C4-2B (cell line): ENCODE measurements around the gene AGBL1.

ENCODE experiments used
- ZFX ChIP-seq: fragments of 450-650 bp; IDR thresholded peaks from 2 replicates; pipeline ENCODE4 v1.6.1; 2017
- TF ChIP-seq, protein P1 (sequence below): fragments of 450-650 bp; conservative IDR thresholded peaks from 2 replicates; pipeline ENCODE4 v1.5.1; 2017; ENCODE audit warnings: mild to moderate bottlenecking

DNA sequence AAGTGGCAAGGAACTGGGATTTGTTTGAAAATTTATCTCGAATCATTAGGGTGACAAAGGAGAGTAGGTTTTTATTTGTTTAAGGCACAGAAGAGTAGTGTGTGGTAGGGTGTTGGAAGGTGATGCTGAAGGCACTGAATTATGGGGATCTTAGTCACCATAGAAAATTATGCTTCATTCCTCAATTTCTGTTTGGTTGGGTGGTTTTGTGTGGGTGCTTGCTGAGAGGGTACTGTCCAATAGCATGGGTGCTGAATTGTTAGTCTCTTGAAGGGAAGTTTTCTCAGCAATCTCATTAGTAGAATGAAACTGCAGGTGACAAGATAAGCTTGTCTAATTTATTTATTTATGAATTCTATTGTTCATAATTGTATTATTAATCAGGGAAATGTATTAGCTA is 610.9 kb downstream of the AGBL1 start:
- TF ChIP-seq, protein P1, sequence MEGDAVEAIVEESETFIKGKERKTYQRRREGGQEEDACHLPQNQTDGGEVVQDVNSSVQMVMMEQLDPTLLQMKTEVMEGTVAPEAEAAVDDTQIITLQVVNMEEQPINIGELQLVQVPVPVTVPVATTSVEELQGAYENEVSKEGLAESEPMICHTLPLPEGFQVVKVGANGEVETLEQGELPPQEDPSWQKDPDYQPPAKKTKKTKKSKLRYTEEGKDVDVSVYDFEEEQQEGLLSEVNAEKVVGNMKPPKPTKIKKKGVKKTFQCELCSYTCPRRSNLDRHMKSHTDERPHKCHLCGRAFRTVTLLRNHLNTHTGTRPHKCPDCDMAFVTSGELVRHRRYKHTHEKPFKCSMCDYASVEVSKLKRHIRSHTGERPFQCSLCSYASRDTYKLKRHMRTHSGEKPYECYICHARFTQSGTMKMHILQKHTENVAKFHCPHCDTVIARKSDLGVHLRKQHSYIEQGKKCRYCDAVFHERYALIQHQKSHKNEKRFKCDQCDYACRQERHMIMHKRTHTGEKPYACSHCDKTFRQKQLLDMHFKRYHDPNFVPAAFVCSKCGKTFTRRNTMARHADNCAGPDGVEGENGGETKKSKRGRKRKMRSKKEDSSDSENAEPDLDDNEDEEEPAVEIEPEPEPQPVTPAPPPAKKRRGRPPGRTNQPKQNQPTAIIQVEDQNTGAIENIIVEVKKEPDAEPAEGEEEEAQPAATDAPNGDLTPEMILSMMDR = no peak
- TF ChIP-seq ZFX = no peak
